ENCODE results near the gene PDE6D.

PDE6D gene

GRCh38 chr2:231727621-231728020 lies 53.5 kb downstream of the PDE6D start:
- no peaks in the 10 kb centered on the region for H3K36me3 ChIP-seq (ENCODE audit: control insufficient read depth, insufficient read depth, low read length)
- no peak overlapping the region for H2BK15ac ChIP-seq (replicated peaks; ENCODE audit: low read depth)
- peak overlapping the region; percentile 15 for H3K56ac ChIP-seq (ENCODE audit: low read length)
- no peak overlapping the region for H2BK5ac ChIP-seq (ENCODE audit: low read length)
- H3K4me3 ChIP-seq (ENCODE audit: low read length), result no peak overlapping the region
- no peak overlapping the region for H3K4me2 ChIP-seq (ENCODE audit: low read length)
- H4K8ac ChIP-seq (ENCODE audit: low read depth, low read length), result no peak overlapping the region
- no peak overlapping the region for H2AK5ac ChIP-seq (ENCODE audit: low read length)
- DNase-seq, result no peak
- H3K27ac ChIP-seq (ENCODE audit: low read depth, low read length), result no peak overlapping the region
- H3K79me2 ChIP-seq (ENCODE audit: control insufficient read depth, insufficient read depth, low read length), result no peaks in the 10 kb centered on the region
- H3K79me1 ChIP-seq (ENCODE audit: low read length), result no peaks in the 10 kb centered on the region
- WGBS (ENCODE audit: extremely low coverage, insufficient coverage, low lambda C conversion rate), result no CpG with 5 or more reads among the region's 4 CpGs
- H3K9ac ChIP-seq (ENCODE audit: low read length), result no peak overlapping the region
- H3K23ac ChIP-seq (ENCODE audit: low read length), result no peak overlapping the region
- no peak overlapping the region for H2BK120ac ChIP-seq (ENCODE audit: low read depth, low read length)
- H4K5ac ChIP-seq (ENCODE audit: low read length), result no peak overlapping the region
- no peak overlapping the region for H3K18ac ChIP-seq (ENCODE audit: low read length)
- no peaks in the 10 kb centered on the region for H3K27me3 ChIP-seq (ENCODE audit: insufficient read depth, low read length, poor library complexity)
- no peak overlapping the region for H3K4ac ChIP-seq (ENCODE audit: low read depth, low read length)
- H3K4me1 ChIP-seq (ENCODE audit: control insufficient read depth, low read depth, low read length), result no peaks in the 10 kb centered on the region

- no peak for DNase-seq
- H3K79me2 ChIP-seq (ENCODE audit: control insufficient read depth, insufficient read depth, low read length), result no peaks in the 10 kb centered on the region
- no peak overlapping the region for H2BK120ac ChIP-seq (ENCODE audit: low read depth, low read length)
- no peak overlapping the region for H3K27ac ChIP-seq (ENCODE audit: low read depth, low read length)
- H3K4me2 ChIP-seq (ENCODE audit: low read length), result no peak overlapping the region
- no peaks in the 10 kb centered on the region for H3K4me1 ChIP-seq (ENCODE audit: control insufficient read depth, low read depth, low read length)
- H4K5ac ChIP-seq (ENCODE audit: low read length), result no peak overlapping the region
- no CpG with 5 or more reads among the region's 8 CpGs for WGBS (ENCODE audit: extremely low coverage, insufficient coverage, low lambda C conversion rate)
- H3K79me1 ChIP-seq (ENCODE audit: low read length), result no peaks in the 10 kb centered on the region
- no peak overlapping the region for H3K18ac ChIP-seq (ENCODE audit: low read length)
- no peak overlapping the region for H2BK15ac ChIP-seq (replicated peaks; ENCODE audit: low read depth)
- no peak overlapping the region for H3K4ac ChIP-seq (ENCODE audit: low read depth, low read length)
- no peak overlapping the region for H4K8ac ChIP-seq (ENCODE audit: low read depth, low read length)
- no peak overlapping the region for H2BK5ac ChIP-seq (ENCODE audit: low read length)
- H3K27me3 ChIP-seq (ENCODE audit: insufficient read depth, low read length, poor library complexity), result no peaks in the 10 kb centered on the region
- H3K36me3 ChIP-seq (ENCODE audit: control insufficient read depth, insufficient read depth, low read length), result no peaks in the 10 kb centered on the region
- no peak overlapping the region for H3K23ac ChIP-seq (ENCODE audit: low read length)
- no peak overlapping the region for H3K9ac ChIP-seq (ENCODE audit: low read length)
- H2AK5ac ChIP-seq (ENCODE audit: low read length), result no peak overlapping the region
- H3K56ac ChIP-seq (ENCODE audit: low read length), result no peak overlapping the region
- no peak overlapping the region for H3K4me3 ChIP-seq (ENCODE audit: low read length)
These were observed 54.8 kb downstream of the PDE6D start for GRCh38 chr2:231726276-231726675.

GRCh38 chr2:231725476-231725875 lies 55.6 kb downstream of the PDE6D start:
- H2BK15ac ChIP-seq (replicated peaks; ENCODE audit: low read depth), result no peak overlapping the region
- DNase-seq, result no peak
- H3K18ac ChIP-seq (ENCODE audit: low read length), result no peak overlapping the region
- H3K23ac ChIP-seq (ENCODE audit: low read length), result no peak overlapping the region
- no peaks in the 10 kb centered on the region for H3K4me1 ChIP-seq (ENCODE audit: control insufficient read depth, low read depth, low read length)
- no peak overlapping the region for H3K56ac ChIP-seq (ENCODE audit: low read length)
- H2BK5ac ChIP-seq (ENCODE audit: low read length), result no peak overlapping the region
- H4K8ac ChIP-seq (ENCODE audit: low read depth, low read length), result no peak overlapping the region
- no CpG with 5 or more reads among the region's 10 CpGs for WGBS (ENCODE audit: extremely low coverage, insufficient coverage, low lambda C conversion rate)
- H3K4me3 ChIP-seq (ENCODE audit: low read length), result no peak overlapping the region
- no peaks in the 10 kb centered on the region for H3K79me1 ChIP-seq (ENCODE audit: low read length)
- H3K27ac ChIP-seq (ENCODE audit: low read depth, low read length), result no peak overlapping the region
- no peak overlapping the region for H3K9ac ChIP-seq (ENCODE audit: low read length)
- H3K36me3 ChIP-seq (ENCODE audit: control insufficient read depth, insufficient read depth, low read length), result no peaks in the 10 kb centered on the region
- no peak overlapping the region for H3K4me2 ChIP-seq (ENCODE audit: low read length)
- H2BK120ac ChIP-seq (ENCODE audit: low read depth, low read length), result no peak overlapping the region
- H3K79me2 ChIP-seq (ENCODE audit: control insufficient read depth, insufficient read depth, low read length), result no peaks in the 10 kb centered on the region
- H2AK5ac ChIP-seq (ENCODE audit: low read length), result no peak overlapping the region
- H4K5ac ChIP-seq (ENCODE audit: low read length), result no peak overlapping the region
- H3K27me3 ChIP-seq (ENCODE audit: insufficient read depth, low read length, poor library complexity), result no peaks in the 10 kb centered on the region
- no peak overlapping the region for H3K4ac ChIP-seq (ENCODE audit: low read depth, low read length)

GRCh38 chr2:231722721-231723307 lies 58.3 kb downstream of the PDE6D start:
- Histone ChIP-seq H4K8ac (ENCODE audit: low read depth, low read length) (no peak overlapping the region), H3K27me3 (ENCODE audit: insufficient read depth, low read length, poor library complexity) (no peaks in the 10 kb centered on the region), H3K36me3 (ENCODE audit: control insufficient read depth, insufficient read depth, low read length) (no peaks in the 10 kb centered on the region), H3K4me2 (ENCODE audit: low read length) (no peak overlapping the region), H2BK120ac (ENCODE audit: low read depth, low read length) (no peak overlapping the region), H3K4me1 (ENCODE audit: control insufficient read depth, low read depth, low read length) (no peaks in the 10 kb centered on the region), H2BK5ac (ENCODE audit: low read length) (no peak overlapping the region), H3K23ac (ENCODE audit: low read length) (no peak overlapping the region), H3K79me2 (ENCODE audit: control insufficient read depth, insufficient read depth, low read length) (no peaks in the 10 kb centered on the region), H2AK5ac (ENCODE audit: low read length) (no peak overlapping the region), H2BK15ac (replicated peaks; ENCODE audit: low read depth) (no peak overlapping the region), H4K5ac (ENCODE audit: low read length) (no peak overlapping the region), H3K4me3 (ENCODE audit: low read length) (no peak overlapping the region), H3K18ac (ENCODE audit: low read length) (no peak overlapping the region), H3K56ac (ENCODE audit: low read length) (no peak overlapping the region), H3K27ac (ENCODE audit: low read depth, low read length) (no peak overlapping the region), H3K4ac (ENCODE audit: low read depth, low read length) (no peak overlapping the region), H3K9ac (ENCODE audit: low read length) (no peak overlapping the region), H3K79me1 (ENCODE audit: low read length) (no peaks in the 10 kb centered on the region)
- no peak for DNase-seq
- WGBS (ENCODE audit: extremely low coverage, insufficient coverage, low lambda C conversion rate), result no CpG with 5 or more reads among the region's 8 CpGs

- no peak overlapping the region for H3K4me2 ChIP-seq (ENCODE audit: low read length)
- H3K56ac ChIP-seq (ENCODE audit: low read length), result no peak overlapping the region
- no peak overlapping the region for H2BK15ac ChIP-seq (replicated peaks; ENCODE audit: low read depth)
- no peak overlapping the region for H2BK5ac ChIP-seq (ENCODE audit: low read length)
- no peak overlapping the region for H2BK120ac ChIP-seq (ENCODE audit: low read depth, low read length)
- H3K4me3 ChIP-seq (ENCODE audit: low read length), result no peak overlapping the region
- no peak overlapping the region for H3K9ac ChIP-seq (ENCODE audit: low read length)
- no peak overlapping the region for H3K23ac ChIP-seq (ENCODE audit: low read length)
- H3K27me3 ChIP-seq (ENCODE audit: insufficient read depth, low read length, poor library complexity), result no peaks in the 10 kb centered on the region
- H2AK5ac ChIP-seq (ENCODE audit: low read length), result no peak overlapping the region
- no CpG with 5 or more reads among the region's 8 CpGs for WGBS (ENCODE audit: extremely low coverage, insufficient coverage, low lambda C conversion rate)
- H3K79me2 ChIP-seq (ENCODE audit: control insufficient read depth, insufficient read depth, low read length), result no peaks in the 10 kb centered on the region
- H3K36me3 ChIP-seq (ENCODE audit: control insufficient read depth, insufficient read depth, low read length), result no peaks in the 10 kb centered on the region
- no peaks in the 10 kb centered on the region for H3K4me1 ChIP-seq (ENCODE audit: control insufficient read depth, low read depth, low read length)
- no peaks in the 10 kb centered on the region for H3K79me1 ChIP-seq (ENCODE audit: low read length)
- H3K4ac ChIP-seq (ENCODE audit: low read depth, low read length), result no peak overlapping the region
- H3K18ac ChIP-seq (ENCODE audit: low read length), result no peak overlapping the region
- H4K8ac ChIP-seq (ENCODE audit: low read depth, low read length), result no peak overlapping the region
- H4K5ac ChIP-seq (ENCODE audit: low read length), result no peak overlapping the region
- H3K27ac ChIP-seq (ENCODE audit: low read depth, low read length), result no peak overlapping the region
- no peak for DNase-seq
These were observed 59.8 kb downstream of the PDE6D start for GRCh38 chr2:231720987-231721966.

All from mesendoderm (in vitro differentiated cells).